Renal cortex interstitium (tissue), 11 donors: ENCODE data around the gene CALML6. TPM values are rescaled to one million over a fixed set of nuclear protein-coding genes. Genes with fewer than 3 reads are reported as not detected.
A peak's percentile ranks its signal among the peaks of the same experiment; 100 is the strongest.

Source experiments
- DNase-seq, 11 donors: peaks; one replicate each; pipeline ENCODE4 v3.0.0-alpha.2; 2013; ENCODE audit warnings: low read depth in 9 of 11, low spot score in 4 of 11; ENCODE audit errors: extremely low read depth in 1 of 11
- polyA plus RNA-seq, 3 donors: library from polyadenylated mRNA; unstranded; fragments of 120-200 nt; gene quantifications; one replicate each; pipeline ENCODE4 v1.2.1, GENCODE V29; 2013; ENCODE audit not compliant: insufficient read length in 3 of 3

The CALML6 gene
- polyA plus RNA-seq, 3 donors: 0.36 to 0.73 (median 0.72) TPM

DNA sequence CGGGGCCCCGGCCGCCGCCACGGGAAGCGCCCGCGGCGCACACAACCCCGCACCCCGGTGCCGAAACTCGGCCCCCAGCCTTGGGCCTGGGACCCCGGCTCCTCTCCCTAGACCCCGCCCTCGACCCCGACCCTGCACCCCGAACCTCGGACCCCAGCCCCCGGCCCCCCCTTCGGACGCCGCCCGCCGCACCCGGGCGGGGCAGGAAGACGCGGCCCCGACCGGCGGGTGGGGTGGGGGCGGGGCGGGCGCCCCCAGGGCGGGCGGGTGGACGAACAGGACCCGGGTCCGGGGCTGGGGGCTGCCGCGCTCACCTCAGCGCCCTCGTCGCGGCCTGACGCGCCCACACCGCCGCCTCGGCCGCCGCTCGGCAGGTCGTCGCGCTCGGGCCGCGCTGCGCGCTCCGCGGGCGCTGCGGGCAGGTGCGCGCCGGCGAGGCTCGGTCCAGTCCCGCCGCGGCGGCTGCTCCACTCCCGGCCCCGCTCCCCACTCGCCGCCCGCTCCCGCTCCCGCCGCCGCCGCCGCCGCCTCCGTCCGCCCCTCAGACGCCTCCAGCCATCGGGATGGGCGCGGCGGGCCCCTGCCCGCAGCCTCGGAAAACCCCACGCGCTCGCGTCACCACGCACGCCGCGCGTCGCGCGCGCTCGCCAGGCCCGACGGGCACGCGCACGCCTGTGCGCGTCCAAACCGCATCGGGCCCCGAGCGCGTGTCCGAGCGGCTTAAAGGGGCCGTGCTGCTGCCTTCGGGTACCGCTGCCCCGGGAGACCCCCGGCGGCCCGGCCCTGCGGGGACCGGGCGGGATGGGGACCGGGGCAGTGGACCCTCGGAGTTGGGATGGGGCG lies 24.3 kb upstream of the CALML6 start, which contains the start of gene GNB1:
Gene GNB1 (minus strand): TSS at position 582 of the 843 bp plus-strand sequence. CDS start 65,634 bp downstream, outside the sequence.
- DNase-seq: peak; percentile 71 to 91 (median 89)

DNA sequence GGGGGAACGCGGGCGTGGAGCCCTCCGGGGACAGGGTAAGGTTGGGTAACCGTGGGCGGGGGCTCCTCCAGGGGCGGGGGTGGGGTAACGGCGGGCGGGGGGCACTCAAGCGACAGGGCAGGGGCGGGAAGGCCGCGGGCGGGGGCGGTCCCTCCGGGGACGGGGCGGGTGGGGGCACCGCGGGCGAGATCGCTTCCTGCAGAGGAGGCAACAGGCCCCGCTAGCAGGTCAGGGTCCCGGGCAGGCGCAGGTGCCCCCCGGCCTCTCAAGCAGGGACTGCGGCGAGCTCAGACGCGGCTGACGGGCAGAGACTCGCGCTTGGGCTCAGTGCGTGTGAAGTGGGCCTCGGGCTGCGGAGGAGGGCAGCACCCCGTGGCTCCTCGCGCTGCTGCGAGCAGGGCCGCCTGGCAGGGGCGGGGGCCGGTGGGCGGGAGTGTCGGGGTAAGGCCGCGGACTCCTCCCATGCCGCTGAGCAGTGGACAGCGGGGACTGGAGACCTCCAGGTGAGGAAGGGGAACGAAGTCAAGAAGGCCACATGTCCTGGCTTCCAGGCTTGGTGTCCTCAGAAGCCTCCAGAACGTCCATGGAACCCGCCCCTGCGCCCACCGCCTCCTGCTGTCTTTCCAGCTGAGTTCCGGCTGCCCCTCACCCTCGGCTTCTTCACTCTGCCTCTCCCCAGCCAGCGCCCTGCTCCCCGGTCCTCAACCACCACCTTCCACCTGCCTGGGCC lies 23.5 kb upstream of the CALML6 start:
- DNase-seq: peak in 6 of 11 donors; percentile 25 to 48 (median 33)

DNA sequence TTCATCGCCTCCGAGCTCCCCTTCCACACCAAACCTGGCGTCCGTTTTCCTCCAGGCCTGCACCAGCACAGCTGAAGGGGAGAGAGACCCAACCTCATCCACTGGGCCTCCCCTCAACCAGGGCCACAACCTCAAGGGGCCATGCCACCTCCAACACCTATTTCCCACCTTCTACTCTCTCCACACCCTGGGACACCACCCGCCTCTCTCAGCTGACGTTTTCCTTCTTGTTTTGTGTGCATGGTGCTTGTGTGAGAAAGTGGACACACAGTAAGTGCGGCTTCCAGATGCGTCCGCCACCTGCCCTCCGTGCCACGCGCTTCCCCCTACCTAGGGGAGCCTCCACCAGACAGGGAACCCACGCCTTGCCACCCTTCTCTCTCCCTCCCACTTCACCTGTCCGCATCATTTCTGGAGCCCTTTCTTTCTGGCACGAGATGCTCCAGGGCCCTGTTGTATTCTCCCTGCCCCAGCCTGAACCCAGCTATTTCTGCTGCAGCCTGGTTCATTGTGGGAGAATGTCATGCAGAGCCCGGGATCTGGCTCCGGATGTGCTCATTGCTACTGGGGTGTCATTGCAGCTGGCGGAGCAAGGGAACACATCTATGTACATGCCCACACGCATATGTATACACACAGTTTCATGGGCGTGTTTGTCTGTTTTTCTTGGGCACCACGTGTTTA lies 22.8 kb upstream of the CALML6 start:
- no peak for DNase-seq

DNA sequence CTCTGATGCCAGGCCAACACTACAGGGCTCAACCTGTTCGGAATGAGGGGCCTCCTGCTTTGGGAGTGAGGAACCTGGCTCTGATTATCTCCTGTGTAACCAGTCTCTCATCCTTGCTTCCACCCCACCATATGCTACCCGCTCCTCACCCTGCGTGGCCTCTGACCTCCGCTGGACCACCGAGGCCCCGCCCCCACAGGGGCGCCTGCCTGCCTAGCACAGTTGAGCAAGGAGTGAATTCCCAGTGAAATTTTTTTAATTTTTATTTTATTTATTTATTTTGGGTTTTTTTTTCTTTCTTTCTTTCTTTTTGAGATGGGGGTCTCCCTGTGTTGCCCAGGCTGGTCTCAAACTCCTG lies 22.3 kb upstream of the CALML6 start:
- DNase-seq: no peak

DNA sequence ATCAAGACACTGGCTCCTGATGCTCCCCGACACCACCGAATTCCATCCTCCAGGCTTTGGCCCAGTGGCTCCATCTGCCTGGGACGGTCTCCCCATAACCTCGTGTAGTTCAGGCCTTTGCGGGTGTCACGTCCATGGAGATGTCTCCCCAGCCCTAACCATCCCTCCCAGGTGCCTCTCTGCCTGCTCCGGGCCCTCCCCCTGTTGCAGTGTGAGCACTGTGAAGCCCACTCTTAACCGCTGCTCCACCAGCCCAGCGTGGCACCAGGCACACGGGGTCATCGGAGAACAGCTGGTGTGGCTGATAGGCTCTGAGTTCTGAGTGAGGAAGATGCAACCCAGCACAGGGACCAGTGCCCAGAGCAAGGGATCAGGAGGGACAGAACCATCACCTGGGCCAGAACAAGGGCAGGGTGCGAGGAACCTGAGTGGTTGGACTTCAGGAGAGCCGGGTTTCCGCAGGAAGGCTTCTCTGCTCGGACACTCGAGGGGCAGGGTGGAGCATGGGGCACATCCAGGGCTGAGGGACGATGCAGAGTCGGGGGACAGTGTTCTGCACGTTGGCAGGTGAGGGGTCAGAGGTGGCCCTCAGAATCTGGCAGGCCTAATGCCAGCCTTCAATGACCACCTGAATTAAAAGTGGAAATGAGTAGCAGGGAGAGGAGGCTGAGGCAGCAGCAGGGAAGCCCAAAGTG lies 21.6 kb upstream of the CALML6 start:
- DNase-seq: no peak

DNA sequence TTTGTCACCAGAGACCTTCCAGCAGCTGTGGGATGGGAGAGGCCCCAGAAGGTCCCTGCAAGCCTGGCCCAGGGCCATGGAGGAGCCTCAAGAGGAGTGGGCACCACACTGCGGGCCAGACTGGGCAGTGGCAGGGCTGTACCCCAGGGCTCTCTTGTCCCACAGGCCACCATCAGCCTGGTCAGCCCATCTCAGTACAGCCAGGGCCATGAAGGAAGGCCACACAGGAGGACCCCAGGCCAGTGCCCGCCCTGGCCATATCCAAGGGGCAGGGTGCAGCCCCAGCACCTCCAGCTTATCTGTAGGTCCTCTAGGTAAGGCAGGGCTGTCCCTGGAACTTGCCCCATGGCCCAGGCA lies 21.1 kb upstream of the CALML6 start:
- no peak for DNase-seq

DNA sequence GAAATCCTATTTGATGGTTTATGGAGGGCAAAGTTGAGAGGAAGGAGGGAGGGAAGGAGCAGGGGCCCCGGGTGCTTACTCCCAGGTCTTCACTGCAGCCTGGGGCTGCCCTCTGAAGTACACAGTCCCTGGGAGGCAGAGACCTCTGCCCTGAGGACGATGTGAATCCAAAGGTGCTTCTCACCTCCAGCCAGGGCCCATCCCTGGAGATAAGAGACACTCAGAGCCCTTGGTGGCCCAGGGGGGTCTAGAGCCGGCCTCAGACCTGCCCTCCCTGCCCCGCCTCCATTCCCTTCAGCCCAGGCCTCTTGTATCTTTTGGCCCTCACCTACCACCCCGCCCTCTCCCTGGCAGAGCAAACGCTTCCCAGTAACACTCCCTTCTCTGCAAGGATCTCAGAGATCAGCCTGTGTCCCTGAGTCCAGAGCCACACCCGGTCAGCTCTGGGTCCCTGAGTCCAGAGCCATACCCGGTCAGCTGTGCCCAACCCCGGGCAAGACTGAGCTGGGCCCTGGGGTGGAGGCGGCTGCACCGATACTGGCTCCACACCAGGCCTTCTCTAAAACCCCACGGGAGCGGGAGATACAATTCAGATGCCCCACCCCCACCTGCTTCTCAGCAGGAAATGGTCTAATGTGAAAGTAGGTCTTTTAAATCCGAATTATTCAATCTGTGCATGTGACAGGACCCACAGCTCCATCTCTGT lies 20.6 kb upstream of the CALML6 start:
- no peak for DNase-seq

DNA sequence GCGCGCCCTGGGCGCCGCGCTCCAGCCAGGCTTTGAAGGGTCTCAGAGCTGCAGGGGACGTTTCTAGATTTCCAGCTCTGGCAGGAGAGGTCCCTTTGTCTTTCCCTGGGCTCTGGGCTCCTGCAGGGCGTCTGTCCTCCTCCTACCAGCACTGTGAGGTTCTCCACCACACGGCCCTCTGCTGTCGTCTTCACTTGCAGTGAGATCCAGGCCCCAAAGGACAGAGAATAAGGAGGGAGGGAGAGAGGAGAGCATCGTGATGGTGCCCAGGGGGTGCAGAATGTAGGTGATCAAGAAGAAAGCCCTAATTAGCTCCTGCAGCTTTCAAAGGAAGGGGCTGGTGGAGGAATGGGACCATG lies 20.0 kb upstream of the CALML6 start:
- DNase-seq: no peak

DNA sequence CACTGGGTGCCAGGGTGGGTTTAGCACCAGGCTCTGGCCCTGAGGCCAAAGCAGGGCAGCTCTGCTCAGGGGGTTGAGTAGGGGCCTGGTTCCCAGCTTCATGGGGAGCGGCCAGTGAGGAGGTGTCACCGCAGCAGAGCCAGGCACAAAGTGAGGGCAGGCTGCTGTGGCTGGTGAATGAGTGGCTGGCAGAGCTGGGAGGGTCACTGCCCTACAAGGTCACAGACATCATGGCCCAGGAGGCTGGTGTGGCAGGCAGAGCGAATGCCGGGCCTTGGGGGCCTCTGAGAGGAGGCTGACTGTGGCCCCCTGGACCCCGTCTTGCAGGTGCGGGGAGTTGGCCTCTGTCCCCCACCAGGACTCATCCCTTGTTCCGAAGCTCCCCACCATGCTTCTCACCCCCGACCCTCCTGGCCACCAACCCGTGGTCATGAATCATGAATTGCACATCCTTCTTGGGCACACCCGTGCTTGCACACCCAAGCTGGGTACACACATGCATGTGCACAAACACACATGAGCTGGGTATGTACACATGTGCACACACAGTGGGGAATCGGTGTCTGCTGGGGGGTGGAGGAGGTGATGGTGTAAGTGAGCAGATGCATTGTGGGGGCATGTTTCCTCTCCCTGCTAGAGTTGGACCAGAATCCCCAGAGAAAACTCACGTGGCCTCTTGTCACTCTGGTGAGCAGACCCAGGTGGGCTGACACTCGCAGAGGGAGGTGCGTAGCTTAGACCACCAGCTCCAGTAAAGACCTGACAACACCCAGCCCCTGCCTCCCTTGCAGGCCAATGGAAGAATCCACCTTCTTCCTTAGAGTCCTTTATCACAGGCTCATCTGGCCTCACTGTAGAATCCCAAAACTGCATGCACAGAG lies 19.4 kb upstream of the CALML6 start:
- no peak for DNase-seq

DNA sequence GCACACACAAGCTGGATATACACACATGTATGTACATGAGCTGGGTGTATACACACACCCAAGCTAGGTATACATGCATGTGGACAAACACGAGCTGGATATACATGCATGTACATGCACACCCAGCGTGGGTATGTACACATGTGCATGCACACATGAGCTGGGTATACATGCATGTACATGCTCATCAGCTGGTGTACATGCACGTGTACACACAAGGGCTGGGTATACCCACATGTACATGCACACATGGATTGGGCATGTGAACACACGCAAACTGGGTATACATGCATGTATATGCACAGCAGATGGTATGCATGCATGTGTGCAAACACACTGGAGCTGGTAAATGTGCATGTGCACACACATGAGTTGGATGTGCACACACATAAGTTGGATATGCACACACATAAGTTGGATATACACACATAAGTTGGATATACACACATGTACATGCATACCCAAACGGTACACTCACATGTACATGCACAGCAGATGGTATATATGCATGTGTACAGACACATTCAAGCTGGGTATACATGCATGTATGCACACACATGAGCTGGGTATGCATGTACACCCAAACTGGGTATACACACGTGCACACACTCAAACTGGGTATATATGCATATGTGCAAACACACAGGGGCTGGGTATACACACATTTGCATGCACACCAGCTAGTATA lies 16.7 kb upstream of the CALML6 start:
- no peak for DNase-seq

DNA sequence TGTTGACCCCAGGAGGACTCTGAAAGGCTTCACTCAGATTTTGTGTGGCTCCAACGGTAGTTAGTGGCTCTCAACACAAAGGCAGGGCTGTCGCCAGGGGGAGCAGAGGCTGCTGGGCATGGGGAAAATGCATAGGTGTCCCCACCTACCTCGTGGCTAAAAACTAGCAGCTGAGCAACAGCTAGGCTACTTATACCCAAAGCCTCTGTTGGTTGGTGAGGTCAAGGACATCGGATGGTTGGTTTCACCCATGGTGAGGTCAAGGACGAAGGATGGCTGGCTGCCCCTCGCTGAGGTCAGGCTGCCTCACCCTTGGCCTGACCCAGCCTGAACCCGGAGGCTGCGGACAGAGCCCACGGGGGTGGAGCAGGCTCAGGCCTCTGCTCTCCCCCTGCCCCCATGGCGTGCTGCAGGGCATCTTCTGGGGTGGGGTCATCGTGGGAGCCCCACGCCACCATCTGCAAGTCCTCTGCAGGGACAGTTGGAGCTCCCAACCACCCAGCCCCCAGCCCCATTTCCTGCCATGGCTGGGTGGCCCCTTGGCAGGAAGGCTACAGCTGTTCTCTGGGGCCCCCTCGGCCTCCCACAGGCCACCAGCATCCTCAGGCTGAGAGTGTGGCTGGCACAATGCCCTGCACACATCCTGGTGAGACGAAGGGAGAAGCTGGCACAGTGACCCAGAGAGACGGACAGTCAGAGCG lies 15.6 kb upstream of the CALML6 start:
- DNase-seq: no peak

DNA sequence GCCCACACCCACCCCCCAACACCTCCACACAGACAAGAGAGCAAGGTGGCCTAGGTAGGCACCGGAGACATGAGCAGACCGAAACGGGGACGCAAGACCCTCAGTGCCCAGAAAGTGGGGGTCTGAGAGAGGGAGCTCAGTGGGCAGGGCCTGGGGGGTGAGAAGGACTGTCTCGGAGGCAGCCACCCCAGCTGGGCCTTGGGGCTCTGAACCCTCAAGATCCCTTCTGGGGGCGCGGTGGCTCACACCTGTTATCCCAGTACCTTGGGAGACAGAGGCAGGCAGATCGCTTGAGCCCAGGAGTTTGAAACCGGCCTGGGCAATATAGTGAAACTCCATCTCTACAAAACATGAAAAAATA lies 15.1 kb upstream of the CALML6 start:
- DNase-seq: no peak

DNA sequence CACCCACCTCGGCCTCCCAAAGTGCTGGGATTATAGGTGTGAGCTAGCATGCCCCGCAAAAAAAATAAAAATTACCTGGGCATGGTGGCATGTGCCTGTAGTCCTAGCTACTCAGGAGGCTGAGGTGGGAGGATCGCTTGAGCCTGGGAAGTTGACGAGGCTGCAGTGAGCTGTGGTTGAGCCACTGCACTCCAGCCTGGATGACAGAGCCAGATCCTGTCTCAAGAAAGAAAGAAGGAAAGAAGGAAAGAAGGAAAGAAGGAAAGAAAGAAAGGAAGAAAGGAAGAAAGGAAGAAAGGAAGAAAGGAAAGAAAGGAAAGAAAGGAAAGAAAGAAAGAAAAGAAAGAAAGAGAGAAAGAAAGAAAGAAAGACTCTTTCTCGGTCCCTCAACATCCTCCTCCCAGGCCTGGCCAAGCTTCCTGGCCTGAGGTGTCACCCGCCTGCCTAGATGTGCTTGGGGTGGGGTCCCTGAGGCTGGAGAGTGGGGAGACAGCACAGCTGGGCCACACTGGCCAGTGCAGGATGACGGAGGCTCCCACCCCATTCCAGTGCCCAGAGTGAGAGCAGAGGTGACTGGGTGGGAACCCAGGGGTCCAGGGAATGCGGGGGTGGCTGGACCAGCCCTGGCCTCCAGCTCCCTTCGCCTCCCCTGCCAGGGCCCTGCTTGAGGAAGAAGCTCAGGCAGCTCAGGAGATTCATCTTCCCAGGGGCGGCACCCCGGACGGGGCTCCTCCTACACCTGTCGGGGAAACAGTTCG lies 14.0 kb upstream of the CALML6 start:
- no peak for DNase-seq

DNA sequence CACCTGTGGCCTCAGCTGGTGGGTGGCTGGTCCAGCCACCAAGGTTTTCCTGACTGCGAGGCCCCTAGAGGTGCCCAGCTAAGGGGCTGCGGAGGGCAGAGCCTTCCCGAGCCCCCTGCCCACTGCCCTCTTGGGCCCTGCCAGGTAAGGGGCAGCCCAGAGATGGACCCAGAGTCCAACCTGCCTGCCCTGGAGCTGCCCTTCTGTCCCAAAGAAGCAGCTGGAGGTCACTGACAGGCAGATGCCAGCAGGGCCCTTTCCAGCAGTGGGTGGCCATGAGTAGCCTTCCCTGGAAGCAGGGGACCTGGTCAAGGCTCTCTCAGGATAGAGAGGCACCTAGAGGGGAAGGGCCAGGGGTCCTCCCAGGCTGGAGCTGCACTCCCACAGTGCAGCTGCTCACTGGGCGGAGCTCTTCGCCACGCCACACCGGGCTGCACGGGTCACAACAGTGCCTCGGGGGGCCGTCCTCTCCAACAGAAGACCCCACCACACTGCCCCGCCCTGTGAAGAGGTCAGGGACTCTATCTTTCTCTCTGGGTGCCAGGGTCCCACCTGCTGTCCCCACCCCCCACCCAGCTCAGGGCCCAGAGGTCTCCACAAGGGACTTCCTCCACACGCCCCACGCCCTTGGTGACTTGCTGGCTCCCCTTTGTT lies 13.3 kb upstream of the CALML6 start:
- DNase-seq: no peak

DNA sequence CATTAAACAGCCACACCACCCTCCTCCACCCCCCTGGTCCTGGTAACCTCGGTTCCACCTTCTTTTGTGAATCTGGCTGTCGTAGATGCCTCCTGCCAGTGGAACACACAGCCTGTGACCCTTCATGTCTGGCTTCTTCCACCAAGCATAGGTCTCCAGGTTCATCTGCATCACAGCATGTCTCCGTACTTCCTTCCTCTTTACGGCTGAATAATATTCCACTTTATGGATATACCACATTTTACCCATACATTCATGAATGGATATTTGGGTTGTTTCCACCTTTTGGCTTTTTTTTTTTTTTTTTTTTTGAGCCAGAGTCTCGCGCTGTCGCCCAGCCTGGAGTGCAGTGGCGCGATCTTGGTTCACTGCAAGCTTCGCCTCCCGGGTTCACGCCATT lies 11.8 kb upstream of the CALML6 start:
- DNase-seq: no peak
